ENCODE measurements around the gene FOXC2.

- TF ChIP-seq POLR2AphosphoS5 (IDR thresholded peaks at IDR 0.05), result no peak
- TF ChIP-seq, protein P1, sequence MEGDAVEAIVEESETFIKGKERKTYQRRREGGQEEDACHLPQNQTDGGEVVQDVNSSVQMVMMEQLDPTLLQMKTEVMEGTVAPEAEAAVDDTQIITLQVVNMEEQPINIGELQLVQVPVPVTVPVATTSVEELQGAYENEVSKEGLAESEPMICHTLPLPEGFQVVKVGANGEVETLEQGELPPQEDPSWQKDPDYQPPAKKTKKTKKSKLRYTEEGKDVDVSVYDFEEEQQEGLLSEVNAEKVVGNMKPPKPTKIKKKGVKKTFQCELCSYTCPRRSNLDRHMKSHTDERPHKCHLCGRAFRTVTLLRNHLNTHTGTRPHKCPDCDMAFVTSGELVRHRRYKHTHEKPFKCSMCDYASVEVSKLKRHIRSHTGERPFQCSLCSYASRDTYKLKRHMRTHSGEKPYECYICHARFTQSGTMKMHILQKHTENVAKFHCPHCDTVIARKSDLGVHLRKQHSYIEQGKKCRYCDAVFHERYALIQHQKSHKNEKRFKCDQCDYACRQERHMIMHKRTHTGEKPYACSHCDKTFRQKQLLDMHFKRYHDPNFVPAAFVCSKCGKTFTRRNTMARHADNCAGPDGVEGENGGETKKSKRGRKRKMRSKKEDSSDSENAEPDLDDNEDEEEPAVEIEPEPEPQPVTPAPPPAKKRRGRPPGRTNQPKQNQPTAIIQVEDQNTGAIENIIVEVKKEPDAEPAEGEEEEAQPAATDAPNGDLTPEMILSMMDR (IDR thresholded peaks at IDR 0.05), result no peak
Measured at GRCh38 chr16:86549076-86549892, 17.3 kb upstream of the FOXC2 start.

Data from suprapubic skin (tissue), 3 donors.